ENCODE measurements around the gene TINAGL1. TPM values are rescaled to one million over a fixed set of nuclear protein-coding genes. Genes with fewer than 3 reads are reported as not detected.

TINAGL1 gene, protein sequence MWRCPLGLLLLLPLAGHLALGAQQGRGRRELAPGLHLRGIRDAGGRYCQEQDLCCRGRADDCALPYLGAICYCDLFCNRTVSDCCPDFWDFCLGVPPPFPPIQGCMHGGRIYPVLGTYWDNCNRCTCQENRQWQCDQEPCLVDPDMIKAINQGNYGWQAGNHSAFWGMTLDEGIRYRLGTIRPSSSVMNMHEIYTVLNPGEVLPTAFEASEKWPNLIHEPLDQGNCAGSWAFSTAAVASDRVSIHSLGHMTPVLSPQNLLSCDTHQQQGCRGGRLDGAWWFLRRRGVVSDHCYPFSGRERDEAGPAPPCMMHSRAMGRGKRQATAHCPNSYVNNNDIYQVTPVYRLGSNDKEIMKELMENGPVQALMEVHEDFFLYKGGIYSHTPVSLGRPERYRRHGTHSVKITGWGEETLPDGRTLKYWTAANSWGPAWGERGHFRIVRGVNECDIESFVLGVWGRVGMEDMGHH
- total RNA-seq: 56.0 TPM

DNA sequence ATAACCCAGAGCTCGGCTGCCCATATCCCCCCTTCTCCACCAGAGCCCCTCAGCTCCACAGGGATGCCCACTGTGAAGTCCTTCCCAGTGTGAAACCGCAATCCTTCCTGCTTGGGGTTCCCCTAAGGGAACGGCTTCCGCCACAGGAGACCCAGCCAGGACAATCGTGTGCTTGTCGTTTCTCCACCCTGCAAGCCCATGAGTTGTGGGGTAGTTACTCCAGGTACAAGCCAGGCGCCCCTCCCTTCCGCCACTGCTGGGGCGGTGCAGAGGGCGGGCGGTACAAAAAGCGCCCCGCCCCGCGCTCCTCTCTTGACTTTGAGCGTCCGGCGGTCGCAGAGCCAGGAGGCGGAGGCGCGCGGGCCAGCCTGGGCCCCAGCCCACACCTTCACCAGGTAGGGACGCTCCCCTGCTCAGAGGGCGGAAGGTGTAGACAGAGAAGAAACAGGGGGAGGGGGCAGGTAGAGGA lies at the start of gene TINAGL1:
TINAGL1 (plus strand) TSS at position 315 of the 469 bp plus-strand sequence. CDS start 634 bp downstream, outside the sequence.
- DNase-seq: no peak

DNA sequence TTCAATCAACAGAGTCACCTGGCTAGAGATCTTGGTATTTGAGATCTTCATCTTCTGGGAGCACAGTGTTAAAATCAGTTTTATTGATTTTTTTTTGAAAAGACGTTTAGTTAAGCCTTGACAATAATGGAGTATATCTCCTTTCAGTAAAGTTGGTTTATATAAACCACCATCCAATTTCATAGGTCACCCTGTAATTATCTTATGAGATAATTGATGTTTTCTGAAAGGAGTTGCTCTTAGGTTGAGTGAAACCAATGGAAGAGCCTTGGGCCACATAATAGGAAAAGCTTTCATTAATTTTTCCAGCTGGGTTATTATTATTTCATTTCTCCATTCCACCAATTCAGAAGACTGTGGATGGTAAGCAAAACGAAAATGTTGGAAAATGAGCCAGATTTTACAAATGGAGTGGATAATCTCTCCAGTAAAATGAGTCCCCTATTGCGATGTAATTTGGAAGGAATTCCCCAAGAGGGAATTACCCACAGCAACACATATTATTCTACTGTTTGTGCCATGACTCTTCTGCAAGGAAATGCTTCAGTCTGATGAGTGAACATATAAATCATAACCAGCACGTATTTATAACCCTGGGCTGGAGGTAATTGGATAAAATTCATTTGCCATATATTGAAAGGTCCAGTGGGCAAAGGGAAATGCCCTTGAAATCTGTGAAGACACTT lies 46.2 kb upstream of the TINAGL1 start:
- DNase-seq: no peak

DNA sequence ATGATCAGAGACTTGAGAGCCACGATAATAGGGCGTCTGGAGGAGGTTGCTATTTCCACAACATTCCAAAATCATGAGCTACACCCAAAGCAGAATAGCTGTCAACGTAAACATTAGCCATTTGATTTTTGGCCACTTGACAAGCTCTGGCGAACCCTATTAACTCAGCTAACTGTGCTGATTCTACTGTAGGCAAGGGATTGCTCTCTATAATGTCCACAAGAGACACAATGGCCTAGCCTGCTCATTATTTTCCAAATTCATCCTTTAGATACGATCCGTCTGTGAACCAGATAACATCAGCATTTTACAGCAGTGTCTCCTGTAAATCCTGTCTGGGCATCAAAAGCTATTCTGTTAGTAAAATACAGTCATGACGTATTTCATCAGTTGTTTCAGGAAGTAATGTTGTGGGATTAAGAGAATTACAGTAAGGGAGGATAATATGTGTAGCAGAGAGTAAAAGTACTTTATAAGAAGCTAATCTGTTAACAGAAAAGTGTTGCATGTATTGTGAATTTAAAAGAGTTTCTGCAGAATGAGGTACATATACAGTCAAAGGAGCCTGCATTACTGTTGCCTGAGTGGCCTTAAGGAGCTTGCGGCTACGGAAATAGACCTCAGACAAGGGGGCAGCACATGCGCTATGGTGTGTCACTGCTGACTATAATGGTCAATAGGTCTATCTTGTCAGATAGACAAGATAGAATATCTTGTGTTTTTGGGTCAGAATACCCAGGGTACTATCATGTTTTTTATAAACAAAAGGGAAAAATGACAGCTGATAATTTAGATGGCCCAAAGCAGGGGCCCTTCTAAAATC lies 44.9 kb upstream of the TINAGL1 start:
- peak; percentile 50 for DNase-seq

DNA sequence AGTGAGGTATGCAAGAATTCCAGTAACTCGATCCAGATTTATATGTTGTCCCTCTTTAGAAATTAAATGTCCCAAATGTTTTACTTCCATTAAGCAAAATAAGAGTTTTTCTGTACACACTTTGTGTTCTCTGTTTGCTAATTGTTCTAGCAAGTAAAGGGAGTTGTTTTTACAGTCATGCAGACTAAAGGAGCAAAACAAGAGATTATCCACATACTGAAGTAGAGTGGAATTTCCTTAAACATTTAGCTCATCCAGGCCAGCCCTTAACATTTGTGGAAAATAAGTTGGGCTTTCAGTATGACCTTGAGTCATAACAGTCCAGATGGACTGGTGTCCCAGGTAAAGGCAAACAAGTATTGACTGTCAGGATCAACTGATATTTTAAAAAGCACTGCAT lies 44.1 kb upstream of the TINAGL1 start:
- no peak for DNase-seq

DNA sequence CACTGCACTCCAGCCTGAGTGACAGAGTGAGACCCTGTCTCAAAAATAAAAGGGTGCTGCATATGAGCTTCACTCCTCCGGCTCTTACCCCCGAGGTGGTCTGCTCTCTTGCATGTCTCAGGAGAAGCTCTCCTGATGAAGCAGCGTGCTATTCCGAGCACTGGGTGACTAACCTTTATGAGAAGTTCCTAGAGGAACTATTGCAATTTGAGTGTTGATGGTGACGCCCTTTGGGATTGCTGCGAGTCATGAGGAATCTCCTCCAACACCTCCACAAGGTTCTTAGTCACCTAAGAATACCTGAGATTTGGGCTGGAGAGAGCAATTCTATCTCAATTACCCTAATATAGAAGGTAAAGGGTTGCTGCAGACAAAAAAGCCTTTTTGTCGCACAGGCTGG lies 40.8 kb upstream of the TINAGL1 start:
- no peak for DNase-seq

DNA sequence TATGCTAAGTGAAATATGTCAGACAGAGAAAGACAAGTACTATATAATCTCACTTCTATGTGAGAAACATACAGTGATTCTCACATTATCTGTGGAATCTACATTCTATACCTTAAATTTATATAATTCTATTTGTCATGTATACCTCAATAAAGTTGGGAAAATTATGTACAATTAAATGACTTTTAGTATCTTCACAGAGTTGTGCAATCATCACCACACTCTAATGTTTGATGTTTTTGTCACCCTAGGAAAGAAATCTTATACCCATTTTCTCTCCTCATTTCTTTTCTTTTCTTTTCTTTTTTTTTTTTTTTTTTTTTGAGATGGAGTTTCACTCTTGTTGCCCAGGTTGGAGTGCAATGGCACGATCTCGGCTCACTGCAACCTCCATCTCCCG lies 37.0 kb upstream of the TINAGL1 start:
- DNase-seq: no peak

DNA sequence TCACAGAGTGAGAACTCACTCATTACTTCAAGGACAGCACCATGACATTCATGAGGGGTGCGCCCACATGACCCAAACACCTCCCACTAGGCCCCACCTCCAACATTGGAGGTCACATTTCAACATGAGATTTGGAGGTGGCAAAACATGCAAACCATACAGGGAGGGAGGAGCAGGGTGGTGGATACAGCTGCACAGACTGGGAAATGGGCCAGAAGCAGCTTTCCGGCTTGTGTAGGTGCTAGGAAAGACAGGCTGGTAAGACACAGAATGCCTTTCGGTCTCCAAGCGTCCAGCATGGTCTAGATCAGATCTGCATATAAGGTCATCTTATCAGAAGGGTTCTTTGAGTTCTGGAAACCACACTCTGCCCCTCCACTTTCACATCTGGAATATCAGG lies 35.1 kb upstream of the TINAGL1 start:
- DNase-seq: no peak

DNA sequence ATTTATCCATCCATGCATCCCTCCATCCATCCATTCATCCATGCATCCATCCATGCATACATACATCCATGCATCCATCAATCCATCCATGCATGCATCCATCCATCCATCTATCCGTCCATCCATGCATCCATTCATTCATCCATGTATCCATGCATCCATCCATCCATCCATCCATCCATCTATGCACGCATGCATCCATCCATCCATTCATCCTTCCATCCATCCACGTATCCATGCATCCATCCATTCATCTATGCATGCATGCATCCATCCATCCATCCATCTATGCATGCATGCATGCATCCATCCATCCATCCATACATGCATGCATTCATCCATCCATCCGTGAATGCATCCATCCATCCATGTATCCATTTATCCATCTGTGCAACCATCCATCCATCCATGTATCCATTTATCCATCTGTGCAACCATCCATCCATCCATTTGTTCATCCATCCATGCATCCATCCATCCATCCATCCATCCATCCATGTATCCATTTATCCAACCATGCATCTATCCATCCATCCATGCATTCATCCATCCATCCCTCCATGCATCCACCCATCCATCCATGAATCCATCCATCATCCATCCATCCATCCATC lies 30.3 kb upstream of the TINAGL1 start:
- DNase-seq: no peak

DNA sequence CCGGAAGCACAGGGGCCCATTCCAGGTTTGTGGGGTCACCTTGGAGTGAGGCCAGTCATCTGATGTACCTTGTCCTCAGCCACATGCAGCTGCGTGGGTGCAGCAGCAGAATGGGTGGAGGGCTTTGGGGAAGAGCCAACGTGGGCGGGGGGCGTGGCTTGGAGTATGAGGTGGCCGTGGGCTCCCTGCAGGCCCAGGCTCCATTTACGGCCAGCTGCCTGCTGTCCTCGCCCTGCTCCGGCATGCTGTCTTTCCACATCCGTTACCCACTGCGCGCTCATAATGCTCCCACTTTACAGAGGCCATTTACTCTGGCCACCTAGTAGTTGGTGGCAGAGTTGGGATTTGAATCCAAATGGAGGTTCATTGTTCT lies 27.8 kb upstream of the TINAGL1 start:
- no peak for DNase-seq

DNA sequence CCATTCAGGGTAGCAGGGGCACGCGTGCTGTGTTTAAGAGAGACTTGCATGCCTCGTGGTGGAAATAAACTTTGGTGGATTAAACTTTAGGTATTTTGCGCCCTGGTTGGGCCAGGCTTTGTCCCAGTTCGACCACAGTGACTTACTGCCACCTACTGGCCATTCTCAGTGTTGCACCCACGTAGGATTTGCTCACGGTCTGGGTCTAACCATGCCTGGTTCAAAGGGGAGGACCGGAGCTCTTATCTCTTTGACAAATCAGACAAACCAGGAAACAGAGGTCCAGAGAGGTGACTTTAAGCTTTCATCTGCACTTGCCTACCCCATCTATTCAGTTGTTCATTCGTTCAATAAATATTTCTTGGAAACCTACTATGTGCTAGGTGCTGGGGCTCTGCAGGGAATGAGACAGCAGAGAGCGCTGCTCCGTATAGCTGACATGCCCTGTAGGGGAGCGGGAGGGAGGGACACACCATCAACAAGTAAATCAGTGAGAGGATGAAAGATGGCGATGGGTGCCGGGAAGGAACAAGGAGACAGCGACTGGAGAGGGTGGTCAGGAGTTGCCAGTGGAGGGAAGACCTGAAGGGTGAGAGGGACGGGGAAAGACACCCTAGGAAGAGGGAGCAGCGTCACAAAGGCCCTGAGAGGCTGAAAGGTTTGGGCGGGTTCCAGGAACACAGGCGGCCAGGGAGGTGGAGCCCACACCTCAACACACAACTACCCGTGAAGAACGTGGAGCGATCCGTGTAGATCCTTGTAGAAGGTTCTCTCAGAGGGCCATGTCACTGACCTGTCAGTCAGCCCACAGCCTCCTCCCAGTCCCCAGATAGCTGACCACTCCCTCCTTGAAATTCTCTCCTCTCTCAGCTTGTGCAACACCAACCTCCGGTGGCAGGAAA lies 27.2 kb upstream of the TINAGL1 start:
- peak; percentile 95 for DNase-seq

DNA sequence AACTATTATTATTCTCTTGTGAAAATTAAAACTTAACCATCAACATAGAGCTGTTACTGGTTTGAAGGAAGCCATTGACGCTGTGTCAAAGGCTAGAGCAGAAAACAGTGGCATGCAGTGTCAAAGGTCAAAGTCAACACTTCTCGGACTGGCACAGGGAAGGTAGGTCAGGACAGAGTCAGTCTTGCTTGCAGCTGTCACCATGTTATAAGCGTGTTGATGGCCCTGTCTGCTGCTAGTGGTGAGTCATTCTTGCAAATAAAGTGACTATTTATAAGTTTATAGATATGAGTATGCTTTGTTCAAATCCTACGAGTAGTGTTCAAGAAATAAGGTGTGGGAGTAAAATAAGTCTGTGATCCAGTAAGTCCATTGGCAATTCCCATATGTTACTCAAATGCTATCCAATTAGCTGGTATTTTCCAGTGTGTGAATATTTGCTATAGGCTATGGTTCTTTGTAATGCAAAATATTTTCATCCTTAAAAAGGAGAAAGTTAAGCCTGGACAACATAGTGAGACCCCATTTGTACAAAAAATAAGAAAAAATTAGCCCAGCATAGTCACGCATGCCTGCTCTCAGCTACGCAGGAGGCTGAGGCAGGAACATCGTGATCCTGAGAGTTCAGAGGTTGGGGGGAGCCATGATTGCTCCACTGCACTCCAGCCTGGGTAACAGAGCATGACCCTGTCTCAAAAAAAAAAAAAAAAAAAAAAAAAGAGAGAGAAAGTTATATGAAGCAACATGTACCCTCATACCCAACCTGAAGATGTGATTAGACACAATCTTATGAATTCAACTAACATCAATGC lies 26.3 kb upstream of the TINAGL1 start:
- peak; percentile 43 for DNase-seq

DNA sequence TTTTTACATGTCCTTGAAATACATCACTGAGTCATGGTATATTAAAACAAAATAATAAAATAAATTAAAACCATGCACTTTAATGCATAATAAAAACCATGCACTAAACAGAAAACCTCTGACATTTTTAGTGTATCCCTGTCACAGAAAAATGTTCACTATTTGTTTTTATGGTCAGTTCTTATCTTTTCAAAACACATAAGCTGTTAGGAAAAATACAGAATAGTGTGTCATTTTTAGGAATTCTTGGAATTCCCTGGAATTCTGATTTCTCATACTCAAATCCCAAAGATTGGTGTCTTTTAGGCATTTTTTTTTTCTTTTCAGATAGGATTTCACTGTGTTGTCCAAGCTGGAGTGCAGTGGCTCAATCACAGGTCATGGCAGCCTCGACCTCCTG lies 25.1 kb upstream of the TINAGL1 start:
- DNase-seq: no peak

DNA sequence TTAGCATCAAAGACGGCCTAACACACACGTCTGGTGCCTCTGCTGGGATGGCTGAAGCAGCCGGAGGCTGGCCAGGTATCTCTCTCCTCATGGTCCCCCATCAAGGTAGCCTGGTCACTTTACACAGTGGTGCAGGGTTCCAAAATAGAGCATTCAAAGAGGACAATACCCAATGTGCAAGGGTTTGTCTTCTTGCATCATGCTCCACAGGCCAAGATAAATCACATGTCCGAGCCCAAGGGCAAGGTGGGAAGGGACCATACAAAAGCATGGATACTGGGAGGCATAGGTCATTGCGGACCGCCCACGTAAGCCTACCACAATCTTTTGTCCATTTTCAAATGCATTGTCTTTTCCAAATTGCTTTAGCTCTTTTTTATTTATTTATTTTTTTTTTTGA lies 23.8 kb upstream of the TINAGL1 start:
- DNase-seq: no peak

DNA sequence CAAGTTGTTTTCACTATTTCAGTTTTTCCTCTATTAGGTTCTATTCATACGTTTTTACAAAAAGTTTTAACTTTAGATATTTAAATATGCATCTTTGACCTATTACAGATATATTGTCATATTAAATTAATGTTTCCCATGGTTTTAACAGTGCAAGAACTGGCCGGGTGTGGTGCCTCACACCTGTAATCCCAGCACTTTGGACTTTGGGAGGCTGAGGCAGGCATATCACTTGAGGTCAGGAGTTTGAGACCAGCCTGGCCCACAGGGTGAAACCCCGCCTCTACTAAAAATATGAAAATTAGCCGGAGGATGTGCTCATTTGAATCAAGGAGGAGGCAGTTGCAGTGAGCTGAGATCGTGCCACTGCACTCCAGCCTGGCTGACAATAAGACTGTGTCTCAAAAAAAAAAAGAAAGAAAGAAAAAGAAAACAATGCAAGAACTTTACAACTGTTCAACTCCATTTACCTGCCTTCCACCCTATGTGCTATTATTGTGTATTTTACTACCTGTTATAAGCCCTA lies 19.8 kb upstream of the TINAGL1 start:
- no peak for DNase-seq

DNA sequence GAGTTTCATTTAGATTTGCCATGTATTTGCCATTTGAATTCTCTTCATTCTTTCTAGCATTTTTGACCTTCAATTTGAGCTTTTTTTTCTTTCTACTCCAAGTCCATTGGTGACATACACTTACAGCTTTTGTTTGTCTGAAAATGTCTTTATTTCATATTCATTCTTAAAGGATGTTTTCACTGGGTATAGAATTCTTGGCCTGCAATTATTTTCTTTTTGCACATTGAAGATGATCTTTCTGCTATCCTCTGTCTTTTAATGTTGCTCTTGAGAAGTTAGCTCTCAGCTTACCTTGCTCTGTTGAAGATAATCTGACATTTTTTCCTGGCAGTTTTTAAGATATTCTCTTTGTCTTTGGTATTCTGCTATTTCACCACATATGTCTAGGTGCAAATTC lies 16.6 kb upstream of the TINAGL1 start:
- no peak for DNase-seq

DNA sequence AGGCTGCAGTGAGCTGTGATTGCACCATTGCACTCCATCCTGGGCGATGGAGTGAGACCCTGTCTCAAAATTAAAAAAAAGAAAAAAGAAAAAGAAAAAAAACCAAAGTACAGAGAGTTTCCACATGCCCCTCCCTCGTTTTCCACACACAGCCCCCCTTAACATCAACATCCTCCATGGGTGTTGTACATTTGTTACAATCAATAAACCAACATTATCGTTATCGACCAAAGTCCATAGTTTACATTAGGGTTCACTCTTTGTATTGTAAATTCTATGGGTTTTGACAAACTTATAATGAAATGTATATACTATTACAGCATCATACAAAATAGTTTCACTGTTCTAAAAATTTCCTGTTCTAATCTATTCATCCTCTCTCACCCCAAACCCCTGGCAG lies 15.9 kb upstream of the TINAGL1 start:
- no peak for DNase-seq

DNA sequence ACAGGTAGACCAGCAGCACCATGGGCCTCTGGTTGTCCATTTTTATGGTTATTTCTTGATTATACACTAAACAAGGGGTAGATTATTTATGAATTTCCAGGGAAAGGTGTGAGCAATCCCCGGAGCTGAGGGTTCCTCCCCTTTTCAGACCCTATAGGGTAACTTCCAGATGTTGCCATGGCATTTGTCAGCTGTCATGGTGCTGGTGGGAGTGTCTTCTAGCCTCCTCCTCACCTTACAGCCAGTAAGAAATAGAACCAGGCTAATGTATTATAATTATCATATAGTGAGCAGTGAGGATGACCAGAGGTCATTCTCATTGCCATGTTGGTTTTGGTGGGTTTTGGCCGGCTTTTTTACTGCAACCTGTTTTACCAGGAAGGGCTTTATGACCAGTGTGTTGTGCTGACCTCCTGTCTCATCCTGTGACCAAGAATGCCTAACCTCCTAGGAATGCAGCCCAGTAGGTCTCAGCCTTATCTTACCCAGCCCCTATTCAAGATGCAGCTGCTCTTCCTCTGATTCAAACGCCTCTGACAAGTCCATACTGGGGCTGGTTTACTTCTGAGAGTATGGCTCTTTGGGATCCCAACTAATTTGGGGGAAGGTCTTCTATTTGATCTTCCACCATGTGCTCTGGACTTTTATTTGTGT lies 13.5 kb upstream of the TINAGL1 start:
- no peak for DNase-seq

DNA sequence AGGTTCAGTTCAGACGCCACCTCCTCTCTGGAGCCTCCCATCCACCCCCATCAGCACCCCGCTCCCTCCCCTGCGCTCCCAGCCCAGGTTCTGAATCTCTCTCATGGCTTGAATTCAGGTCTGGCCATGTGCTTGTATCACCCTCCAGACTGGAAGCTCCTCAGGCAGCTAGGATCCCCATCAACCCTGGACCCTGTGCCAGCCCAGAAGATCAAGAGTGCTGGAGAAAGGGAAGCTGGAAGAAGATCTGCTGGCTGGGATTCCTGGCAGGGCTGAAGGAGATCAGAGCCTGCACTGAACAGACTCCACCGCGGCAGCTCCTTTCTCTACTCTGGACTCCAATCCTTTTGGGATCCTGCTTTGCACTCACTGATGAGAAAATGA lies 11.7 kb upstream of the TINAGL1 start:
- no peak for DNase-seq

DNA sequence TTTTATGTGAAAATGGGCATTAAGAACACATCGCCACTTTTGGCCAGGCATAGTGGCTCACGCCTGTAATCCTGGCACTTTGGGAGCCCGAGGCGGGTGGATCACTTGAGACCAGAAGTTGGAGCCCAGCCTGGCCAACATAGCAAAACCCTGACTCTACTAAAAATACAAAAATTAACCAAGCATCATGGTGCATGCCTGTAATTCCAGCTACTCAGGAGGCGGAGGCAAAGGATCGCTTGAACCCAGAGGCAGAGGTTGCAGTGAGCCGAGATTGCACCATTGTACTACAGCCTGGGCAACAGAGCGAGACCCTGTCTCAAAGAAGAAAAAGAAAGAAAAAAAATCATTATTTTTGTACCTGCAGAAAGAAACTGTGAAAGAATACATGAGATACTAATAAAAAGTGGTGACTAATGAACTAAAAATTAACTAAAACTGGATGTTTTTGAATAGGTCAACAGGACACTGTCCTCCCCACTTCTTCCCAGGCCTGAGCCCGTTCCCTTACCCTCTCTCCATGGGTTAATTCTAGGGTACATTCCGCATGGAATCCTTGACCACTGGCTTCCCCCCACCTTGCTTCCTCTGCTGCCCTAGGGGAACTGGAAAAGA lies 8.3 kb upstream of the TINAGL1 start:
- DNase-seq: no peak

Measured in tongue (tissue), 2 donors.